GM19193 (cell line): ENCODE measurements around the gene SMARCC1.

Experiments
- POLR2A ChIP-seq: IDR thresholded peaks from 4 replicates; pipeline ENCODE4 v1.6.1; 2011; ENCODE audit not compliant: insufficient read depth, insufficient read length; ENCODE audit errors: extremely low read depth

Gene SMARCC1

GRCh38 chr3:47573190-47574172, 208.2 kb downstream of the SMARCC1 start:
- TF ChIP-seq POLR2A, result no peak

- TF ChIP-seq POLR2A, result no peak
Observed at GRCh38 chr3:47571391-47572175, 210.1 kb downstream of the SMARCC1 start.

GRCh38 chr3:47568901-47569300, 212.8 kb downstream of the SMARCC1 start:
- no peak for TF ChIP-seq POLR2A

GRCh38 chr3:47567149-47567548, 214.5 kb downstream of the SMARCC1 start:
- TF ChIP-seq POLR2A, result no peak

GRCh38 chr3:47566667-47567066, 215.0 kb downstream of the SMARCC1 start:
- no peak for TF ChIP-seq POLR2A

GRCh38 chr3:47565734-47566550, 215.8 kb downstream of the SMARCC1 start:
- TF ChIP-seq POLR2A, result no peak

- no peak for TF ChIP-seq POLR2A
Observed at GRCh38 chr3:47556351-47556750, 225.3 kb downstream of the SMARCC1 start.

- no peak for TF ChIP-seq POLR2A
Observed at GRCh38 chr3:47554335-47554734, 227.4 kb downstream of the SMARCC1 start.

- no peak for TF ChIP-seq POLR2A
Observed at GRCh38 chr3:47553407-47553806, 228.3 kb downstream of the SMARCC1 start.

- TF ChIP-seq POLR2A, result no peak
Observed at GRCh38 chr3:47542471-47543173, 239.1 kb downstream of the SMARCC1 start.

GRCh38 chr3:47541583-47542108, 240.0 kb downstream of the SMARCC1 start:
- TF ChIP-seq POLR2A, result no peak

- TF ChIP-seq POLR2A, result no peak
Observed at GRCh38 chr3:47540281-47540680, 241.4 kb downstream of the SMARCC1 start.

GRCh38 chr3:47536967-47537366, 244.7 kb downstream of the SMARCC1 start:
- TF ChIP-seq POLR2A, result no peak
